Stimulated activated CD4-positive, alpha-beta T cell treated with anti-CD3 and anti-CD28 coated beads, Interleukin-2, amount 100 ng/mL, for 24 hours (primary cell): Measurements from ENCODE around the gene NMNAT1.
A peak's percentile ranks its signal among the peaks of the same experiment; 100 is the strongest.
"Not testable (repeated sequence)": the region's sequence is repeated elsewhere in the genome, so short reads cannot be mapped to it uniquely, and the experiment has no call there.

Experiments
- DNase-seq, 2 donors: peaks; one replicate each; pipeline ENCODE4 v3.0.0-alpha.2; 2020

The NMNAT1 gene

DNA sequence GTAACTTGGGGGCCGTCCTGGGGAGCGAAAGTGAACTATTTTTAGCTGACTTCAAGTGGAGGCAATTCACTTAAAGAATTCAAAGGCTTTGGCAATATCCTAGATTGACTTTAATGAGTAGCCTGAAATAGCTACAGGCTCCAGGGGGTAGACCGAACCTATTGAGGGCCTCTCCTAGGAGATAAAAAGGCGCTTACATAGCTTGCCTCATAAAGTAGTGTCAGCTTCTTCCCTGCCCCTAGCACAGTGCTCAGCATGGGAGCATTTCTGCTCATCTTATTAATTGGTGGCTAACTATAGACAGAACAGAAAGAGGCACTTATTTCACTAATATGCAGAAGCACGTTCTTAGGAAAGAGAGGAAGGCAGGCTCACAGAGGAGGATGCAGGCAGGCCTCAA, 20.9 kb upstream of the NMNAT1 start:
- no peak for DNase-seq

DNA sequence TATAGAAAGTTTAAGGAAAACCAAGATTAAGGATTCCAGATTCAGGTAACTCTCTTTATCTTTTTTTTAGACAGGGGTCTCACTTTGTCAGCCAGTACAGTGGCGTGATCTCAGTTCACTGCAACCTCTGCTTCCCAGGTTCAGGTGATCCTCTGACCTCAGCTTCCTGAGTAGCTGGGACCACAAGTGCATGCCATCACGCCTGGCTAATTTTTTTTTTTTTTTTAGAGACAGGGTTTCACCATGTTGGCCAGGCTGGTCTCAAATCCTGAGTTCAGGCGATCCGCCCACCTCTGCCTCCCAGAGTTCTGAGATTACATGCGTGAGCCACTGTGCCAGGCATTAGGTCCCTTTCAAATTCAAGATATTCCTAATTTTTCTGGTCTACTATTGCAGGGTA, 16.0 kb upstream of the NMNAT1 start:
- no peak for DNase-seq

DNA sequence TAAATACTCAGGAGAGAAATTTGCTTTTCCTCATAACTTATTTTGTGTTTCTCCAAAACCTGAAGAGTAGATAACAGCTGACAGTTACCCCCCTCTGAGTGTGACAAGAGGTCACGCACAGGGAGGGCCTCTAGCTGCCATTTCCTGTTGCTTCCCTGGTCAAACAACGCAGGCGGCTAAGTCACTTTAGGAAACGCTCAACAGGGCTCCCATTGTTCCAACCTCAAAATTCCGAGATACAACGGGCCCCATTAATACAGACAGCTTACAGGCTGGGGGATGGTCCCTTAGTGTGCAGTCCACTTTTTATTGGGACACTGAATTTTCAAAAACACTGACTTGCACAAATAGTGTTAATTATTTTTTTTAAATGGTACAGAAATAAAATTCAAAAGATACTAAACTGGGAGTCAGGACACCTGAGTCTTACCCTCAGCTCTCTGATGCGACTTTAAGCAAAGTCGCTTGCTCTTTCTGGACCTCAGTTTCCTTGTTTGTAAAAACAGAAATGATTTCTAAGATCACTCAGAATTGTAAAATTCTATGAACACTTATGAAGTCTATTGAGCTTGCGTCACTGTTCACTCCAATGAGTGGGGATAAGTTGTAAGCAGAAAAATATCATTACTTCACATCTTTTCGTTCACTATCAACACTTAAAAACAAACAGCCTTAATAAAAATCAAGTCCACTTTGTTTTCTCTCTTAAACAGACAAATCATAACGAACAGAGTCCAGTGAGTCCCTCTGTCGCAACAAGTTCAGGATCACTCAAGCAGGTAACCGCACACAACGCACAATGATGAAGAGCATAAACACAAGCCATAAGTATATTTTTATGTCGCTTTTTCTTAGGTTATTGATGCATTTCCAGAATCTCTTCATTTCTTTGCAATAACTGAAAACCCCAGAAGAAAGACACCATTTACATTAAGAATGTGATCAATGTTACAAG, 13.6 kb upstream of the NMNAT1 start:
- DNase-seq, result no peak

DNA sequence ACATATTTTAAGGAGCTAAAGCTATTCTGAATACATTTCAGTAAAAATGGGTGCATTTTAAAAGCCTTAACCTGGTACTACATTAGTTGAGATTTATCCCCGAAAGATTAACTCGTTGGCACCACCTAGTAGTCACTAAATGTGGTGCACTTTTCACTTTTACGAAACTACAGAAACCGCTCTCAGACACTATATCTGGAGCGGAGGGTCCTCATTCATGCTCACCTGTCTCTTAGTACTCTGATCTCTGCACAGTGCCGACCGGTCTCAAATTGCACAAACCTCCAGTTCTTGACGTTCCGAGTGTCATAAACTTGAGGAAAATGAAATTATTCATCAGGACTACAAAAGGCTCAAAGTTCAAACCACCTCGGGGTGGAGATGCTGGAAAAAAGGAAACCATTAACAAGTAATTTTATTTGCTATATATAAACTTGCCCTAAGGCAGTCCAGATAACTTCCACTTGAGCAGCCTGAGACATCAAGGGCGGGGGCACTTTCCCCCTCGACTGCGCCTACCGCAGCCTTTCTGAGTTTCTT, 806 bp upstream of the NMNAT1 start:
- DNase-seq, result peak; percentile 9 to 29

DNA sequence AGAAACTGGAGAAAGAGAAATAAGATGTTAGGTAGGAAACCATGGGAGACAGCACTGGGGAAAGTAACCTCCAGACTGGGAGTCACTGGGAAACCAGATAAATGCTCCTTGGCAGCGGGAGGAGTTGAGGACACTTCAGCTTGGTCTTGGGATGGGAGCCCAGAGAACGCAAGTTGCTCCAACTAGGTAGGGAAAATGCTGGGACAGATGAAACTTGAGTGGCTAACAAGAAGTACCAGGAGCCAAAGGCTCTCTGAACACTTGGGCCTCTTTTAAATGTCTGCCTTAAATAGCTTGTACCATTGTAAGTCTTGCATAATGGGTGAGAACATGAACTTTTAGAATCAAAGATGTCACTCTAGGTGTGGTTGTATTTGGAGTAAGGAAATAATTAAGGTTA, 3.0 kb downstream of the NMNAT1 start:
- no peak for DNase-seq

DNA sequence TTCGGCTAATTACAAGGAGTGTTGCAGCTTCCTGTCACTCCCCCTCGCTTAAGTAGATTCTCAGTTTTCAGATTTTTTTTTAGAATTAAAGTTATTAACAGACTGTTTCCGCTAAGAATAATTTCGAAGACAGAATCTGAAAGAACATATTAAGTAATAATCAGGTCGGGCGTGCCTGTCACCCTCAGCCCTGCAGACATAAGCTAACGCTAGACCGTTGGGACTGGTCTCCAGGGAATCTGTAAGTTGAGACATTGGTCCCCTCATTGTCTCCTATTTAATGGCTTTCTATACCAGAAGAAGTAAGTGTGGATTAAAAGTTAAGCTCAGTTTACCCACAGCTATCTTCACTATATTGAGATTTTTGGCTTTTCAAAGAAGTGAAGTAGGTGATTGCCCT, 14.5 kb downstream of the NMNAT1 start:
- no peak for DNase-seq

DNA sequence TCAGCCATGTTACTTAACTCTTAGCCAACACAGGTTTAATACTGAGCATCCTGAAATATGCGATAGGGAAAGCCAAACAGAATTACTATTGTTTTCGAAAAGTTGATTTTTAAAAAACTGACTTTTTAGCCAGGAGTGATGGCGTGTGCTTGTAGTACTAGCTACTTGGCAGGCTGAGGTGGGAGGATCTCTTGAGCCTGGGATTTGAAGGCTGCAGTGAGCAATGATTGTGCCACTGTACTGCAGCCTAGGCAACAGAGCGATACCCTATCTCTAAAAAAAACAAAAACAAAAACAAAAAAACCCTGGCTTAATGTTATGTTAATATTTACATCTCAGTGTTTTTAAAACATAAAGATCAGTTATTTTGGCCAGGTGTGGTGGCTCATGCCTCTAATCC, 16.7 kb downstream of the NMNAT1 start:
- DNase-seq, result no peak

DNA sequence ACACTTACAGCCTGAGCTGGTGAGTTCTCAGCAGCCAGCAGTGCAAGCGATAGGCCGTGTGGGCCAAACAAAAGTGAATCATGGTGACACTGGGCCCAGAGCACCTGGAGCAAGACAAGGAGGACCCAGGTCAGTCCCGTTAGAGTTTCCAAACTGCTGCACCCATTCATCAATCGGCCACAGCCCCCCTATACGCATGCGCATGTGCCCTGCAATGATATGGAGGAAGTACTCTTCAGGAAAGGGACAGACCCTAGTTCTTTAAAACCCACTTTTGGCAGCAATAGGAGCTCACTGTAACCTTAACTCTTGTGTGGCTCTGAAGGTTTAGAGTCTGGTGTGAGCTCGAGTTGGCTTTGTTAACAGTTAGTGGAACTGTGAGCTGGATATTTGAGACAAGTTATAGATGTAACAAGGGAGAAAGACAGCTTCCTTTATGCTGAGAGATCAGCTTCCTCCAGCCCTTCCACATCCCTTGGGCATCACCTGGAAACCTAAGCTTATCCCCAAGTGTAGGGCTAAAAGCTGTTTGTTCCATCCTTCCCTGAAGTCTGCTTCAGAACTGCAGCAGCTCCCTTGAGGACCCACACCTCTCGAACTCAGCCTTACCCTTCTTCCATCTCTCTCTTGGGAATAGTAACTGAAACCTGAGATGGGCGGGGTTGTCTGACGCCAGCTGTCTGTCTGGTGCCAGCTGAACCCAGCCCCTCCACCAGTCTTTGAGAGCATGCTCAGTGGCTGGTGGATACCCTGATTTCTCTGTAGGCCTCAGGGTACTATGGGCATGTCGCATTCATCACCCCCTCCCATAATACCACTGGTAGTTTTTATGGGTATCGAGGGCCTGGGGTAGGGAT, 17.7 kb downstream of the NMNAT1 start:
- no peak for DNase-seq

DNA sequence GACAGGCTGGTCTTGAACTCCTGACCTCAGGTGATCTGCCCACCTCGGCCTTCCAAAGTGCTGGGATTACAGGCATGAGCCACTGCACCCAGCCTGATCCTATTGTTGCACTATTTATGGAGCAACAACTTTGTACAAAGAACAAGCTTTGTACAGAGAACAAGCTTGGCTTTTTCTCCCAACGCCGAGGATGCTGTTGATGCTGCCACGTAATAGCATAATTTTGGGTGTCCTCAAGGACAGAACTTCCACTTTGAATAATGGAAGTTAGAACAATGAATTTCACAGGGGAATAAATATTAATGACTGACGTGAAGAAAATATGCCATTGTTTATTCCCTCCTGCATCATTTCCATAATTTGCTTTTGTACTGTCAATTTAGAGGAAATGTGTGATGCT, 41.0 kb downstream of the NMNAT1 start:
- no peak for DNase-seq

DNA sequence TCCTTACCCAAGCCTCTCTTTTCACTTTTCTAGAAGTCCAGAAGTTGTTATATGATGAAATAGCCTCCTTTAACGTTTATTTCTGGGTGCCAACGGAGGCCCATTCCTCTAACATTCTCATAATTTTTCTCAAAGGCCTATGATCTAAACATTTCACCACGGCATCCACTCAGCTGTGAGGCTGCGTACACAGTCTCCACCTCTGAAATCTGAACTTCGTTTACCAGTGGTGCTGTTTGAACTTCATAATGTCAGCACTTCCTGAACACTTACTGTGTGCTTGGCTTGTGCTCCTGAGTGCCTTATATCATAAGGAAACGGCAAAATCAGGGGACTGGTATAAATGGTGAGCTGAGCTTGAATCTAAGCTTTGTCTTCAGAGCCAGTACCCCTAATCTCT, 41.7 kb downstream of the NMNAT1 start:
- DNase-seq, result no peak

DNA sequence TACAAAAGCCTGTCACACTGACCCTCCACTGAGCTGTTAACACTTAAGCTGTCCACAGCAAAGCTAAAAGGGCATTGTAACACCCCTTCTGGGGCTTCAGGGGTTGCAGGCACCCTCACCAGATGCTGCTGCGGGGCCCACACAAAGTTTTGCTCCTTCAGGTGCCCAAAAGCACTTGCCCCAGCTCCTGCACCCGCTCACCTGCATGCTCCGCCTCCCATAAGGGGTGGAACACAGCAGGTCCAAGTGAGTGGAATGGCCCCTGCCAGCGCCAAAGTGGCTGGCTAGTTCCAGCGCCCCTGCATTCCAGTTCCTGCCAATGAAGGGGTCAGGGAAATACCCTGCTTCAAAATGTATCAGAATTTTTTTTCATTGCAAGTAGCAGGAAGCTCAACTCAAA, 46.5 kb downstream of the NMNAT1 start:
- DNase-seq, result no peak

DNA sequence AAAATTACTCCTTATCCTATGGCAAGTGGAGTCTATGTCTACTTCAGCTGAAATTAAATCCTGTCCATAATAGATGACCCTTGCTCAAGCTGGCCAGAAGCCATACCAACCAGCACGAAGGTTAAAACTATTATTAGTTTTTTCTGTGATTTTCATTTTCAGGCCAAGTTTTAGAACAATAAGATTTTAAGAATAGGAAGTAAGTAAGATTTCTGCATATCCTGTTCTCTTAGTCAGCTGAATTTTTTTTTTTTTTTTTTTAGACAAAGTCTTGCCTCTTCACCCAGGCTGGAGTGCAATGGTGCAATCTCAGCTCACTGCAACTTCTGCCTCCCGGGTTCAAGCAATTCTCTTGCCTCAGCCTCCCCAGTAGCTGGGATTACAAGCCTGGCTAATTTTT, 47.7 kb downstream of the NMNAT1 start:
- no peak for DNase-seq

DNA sequence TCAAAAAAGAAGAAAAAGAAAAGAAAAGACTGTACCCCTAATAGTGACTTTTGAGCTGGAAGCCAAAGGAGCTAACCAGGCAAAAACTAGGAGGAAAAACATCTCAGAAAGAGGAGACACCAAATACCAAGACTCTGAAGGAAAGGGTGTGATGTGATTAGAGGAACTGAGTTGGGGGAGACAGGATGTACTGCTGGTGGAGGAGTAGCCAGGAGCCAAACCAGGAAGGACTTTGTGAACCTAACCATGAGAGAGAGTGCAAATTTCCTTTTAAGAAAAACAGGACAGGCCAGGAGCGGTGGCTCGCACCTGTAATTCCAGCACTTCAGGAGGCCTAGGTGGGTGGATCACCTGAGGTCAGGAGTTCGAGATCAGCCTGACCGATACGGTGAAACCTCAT, 49.6 kb downstream of the NMNAT1 start:
- DNase-seq, result no peak

DNA sequence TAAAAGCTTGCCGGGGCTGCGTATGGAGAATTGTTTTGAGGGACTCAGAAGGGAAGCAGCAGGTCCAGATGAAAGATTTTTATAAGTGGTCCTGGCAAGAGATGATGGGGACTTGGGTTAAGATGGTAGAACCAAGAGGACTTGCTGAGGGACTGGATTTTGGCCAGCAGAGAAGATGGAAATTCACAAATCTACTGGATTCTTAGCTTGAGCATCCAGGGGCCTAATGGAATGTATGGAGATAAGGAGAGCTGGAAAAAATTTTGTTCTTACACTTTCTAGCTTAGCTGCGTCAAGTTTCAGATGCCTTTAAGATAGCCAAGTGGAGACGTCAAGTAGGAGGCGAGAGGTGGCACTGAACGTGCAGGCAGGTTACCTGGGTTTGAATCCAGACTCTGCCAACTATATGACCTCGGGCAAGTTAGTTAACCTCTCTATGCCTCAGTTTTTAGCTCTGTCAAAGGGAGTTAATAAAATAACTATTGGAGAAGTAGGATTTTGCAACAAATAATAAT, 50.3 kb downstream of the NMNAT1 start:
- DNase-seq, result no peak

DNA sequence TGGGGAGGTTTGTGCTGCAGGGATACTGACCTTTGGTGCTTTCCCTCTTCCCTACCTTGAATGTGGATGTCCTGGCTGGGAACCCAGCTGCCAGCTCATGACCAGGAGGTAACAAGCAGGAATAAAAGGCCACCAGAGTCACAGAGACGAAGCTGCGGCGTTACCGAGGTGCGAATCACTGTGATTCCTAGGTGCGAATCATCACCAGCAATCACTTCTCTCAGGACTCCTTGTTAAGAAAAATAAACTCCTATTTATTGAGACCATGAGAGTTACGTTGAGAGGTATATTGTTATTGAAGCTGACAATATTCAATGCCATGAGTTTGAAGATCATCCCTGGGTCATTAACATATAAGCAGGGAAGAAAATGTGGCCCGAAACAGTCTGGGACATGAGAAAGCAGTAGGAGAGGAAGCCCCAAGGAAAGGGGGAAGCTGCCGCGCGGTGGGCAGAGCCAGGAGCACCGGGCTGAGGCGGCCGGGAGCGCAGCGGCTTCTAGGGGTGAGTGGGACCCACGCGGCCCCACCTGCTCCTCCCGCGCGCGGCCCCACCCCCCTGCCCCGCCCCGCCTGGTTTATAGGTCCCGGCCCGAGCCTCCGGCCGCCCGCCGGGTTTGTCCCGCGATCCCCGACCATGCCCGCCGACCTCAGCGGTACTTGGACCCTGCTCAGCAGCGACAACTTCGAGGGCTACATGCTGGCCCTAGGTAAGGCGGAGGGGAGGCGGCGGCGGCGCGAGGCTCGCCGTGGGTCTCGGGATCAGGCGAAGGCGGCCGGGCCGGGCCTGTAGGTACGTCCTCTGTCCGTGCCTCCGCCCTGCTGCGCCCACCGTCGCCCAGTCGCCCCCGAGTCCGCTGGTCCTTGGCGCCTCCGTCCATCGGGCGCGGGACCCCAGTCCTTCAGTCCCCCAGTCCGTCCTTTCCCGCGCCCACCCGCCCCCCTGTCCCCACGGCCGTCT, 53.6 kb downstream of the NMNAT1 start, which contains the start of gene RBP7:
TSS of gene RBP7 (plus strand) at position 605 of the 959 bp plus-strand sequence. CDS start at position 636, 31 bp downstream.
- peak; percentile 13 to 20 for DNase-seq

DNA sequence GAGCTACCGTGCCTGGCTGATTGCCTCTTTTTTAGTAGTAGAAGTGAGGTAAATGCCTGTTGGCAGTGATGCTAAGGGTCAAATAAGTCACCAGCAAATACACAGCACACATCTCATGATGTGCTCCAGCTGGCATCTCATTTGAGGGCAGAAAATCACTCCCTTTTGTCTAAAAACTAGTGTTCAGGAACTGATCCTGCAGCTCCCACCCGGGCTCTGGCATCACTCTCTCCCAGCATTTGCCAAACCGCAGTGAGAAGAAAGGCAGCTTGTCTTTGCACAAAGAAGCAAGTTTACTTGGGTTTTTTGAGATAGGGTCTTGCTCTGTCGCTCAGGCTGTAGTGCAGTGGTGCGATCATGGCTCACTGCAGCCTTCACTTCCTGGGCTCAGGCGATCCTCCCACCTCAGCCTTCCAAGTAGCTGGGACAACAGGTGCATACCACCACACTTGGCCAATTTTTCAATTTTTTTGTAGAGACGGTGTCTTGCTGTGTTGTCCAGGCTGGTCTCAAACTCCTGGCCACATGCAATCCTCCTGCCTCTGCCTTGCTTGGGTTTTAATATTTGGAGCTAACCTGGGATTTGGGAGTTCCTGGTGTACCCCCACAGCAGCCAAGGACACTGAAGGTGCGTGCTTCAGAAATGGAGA, 57.9 kb downstream of the NMNAT1 start:
- no peak for DNase-seq

DNA sequence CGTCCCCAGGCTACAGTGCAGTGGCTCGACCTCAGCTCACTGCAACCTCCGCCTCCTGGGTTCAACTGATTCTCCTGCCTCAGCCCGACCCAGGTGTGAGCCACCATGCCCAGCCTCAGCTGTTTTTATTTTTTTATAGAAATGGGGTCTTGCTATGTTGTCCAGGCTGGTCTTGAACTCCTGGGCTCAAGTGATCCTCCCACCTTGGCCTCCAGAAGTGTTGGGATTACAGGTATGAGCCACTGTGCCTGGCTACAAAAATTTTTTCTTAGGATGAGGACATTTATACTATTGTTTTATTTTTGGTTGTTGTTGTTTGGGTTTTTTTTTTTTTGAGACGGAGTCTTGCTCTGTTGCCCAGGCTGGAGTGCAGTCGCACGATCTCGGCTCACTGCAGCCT, 62.0 kb downstream of the NMNAT1 start:
- not testable (repeated sequence) for DNase-seq

DNA sequence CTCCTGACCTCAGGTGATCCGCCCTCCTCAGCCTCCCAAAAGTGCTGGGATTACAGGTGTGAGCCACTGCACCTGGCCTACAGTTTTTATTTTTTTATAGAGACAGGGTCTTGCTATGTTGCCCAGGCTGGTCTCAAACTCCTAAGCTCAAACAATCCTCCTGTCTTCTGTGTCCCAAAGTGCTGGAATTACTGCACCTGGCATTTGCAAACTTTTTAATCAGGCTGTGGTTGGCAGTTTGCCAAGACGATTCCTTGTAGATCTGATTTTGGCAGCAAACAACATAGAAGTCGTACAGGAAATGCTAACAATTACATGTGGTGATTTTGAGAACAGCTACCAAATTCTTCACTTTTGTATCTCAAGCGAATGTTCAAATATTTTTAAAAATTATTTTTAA, 63.9 kb downstream of the NMNAT1 start:
- DNase-seq, result no peak

DNA sequence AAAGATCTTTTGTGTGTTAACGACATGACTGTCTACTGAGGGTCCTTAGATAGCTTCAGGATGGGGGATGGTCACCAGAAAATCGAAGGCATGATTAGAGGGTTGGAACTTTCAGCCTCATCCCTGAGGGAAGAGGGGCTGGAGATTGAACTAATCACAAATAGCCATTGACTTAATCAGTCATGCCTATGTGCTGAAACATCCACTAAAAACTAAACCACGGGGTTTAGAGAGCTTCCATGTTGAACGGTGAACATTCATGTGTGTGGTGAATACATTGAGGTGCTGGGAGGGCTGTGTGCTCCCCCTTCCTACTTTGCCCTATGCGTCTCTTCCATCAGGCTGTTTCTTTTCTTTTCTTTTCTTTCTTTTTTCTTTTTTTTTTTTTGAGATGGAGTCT, 70.7 kb downstream of the NMNAT1 start:
- DNase-seq, result no peak

DNA sequence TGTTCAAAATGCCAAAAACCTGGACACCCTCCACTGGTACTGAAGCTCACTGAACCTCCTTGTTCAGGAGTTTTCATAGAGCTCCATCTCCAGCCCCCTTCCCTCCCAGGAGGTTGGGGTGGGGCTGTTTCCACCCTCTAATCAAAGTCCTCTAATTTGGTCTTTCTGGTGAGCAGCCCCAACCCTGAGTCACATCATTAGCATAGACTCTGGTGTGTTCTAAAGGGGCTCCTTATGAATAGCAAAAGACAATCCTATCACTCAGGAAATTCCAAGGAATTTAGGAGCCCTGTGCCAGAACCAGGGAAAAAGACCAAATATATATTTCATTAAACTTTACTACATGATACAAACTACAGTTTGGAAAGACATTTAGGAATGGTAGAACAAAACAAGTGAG, 76.3 kb downstream of the NMNAT1 start:
- no peak for DNase-seq

DNA sequence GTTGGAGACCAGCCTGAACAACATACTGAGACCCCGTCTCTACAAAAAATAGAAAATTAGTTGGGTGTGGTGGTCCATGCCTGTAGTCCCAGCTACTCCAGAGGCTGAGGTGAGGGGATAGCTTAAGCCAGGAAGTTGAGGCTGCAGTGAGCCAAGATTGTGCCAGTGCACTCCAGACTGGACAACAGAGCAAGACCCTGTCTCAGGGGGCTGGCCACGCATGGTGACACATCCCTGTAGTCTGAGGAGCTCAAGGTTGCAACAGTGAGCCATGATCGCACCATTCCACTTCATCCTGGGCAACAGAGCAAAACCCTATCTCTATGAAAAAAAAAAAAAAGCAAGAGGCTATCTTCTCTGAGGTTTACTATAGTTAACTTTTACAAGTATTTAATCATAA, 76.8 kb downstream of the NMNAT1 start:
- DNase-seq, result no peak

DNA sequence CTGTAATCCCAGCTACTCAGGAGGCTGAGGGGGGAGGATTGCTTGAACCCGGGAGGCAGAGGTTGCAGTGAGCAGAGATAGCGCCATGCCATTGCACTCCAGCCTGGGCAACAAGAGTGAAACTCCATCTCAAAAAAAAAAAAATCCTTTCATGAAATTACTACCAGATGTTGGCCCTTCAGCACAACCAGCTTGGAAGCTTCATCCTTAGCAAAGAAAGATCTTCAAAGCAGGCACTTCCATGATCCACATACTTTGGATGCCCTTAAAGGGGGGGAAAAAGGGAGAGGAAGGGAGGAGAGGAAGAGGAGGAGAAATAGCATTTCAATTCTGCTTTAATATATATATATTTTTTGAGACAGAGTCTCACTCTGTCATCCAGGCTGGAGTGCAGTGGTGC, 77.4 kb downstream of the NMNAT1 start:
- DNase-seq, result not testable (repeated sequence)
